Endothelial cell of umbilical vein (primary cell): ENCODE measurements around the gene NUTM2B. TPM values are rescaled to one million over a fixed set of nuclear protein-coding genes. Genes with fewer than 3 reads are reported as not detected.
"Not testable (repeated sequence)": the region's sequence is repeated elsewhere in the genome, so short reads cannot be mapped to it uniquely, and the experiment has no call there.

Experiments
- BruUV-seq: library from RNA; stranded (reverse); fragments of 400-500 nt; replicated peaks from 2 replicates; lab custom pipeline; 2021; lab: Mats Ljungman, UMichigan
- CTCF ChIA-PET: fragments of 300-600, 350-600 bp; sonication (Branson Sonifier 250); formaldehyde crosslinking; loops from one replicate; lab custom pipeline; 2021; ENCODE audit warnings: antibody characterized with exemption, inconsistent platforms; lab: Charles Lee
- POLR2A ChIA-PET: fragments of 300-600, 350-600 bp; sonication (Branson Sonifier 250); formaldehyde crosslinking; loops from one replicate; lab custom pipeline; 2021; ENCODE audit warnings: antibody characterized with exemption, inconsistent platforms; lab: Charles Lee
- DNase-seq: peaks from one replicate; pipeline ENCODE4 v3.0.0-alpha.2; 2011; ENCODE audit warnings: low read depth, low spot score
- FAIRE-seq: peaks from 2 replicates; lab custom pipeline; 2011; peaks lifted over from hg19 to GRCh38; lab: Jason Lieb, UNC
- H2AFZ ChIP-seq: 2 replicates; pipeline ENCODE4 v1.6.0; 2012; ENCODE audit warnings: low read depth, low read length, control low read depth, inconsistent platforms
- H3K27ac ChIP-seq: 2 replicates; pipeline ENCODE4 v1.5.1; 2011; ENCODE audit warnings: low read depth, mild to moderate bottlenecking, control low read depth, low read length, moderate library complexity; ENCODE audit not compliant: insufficient read depth
- H3K27me3 ChIP-seq, 2 experiments: 2 replicates each; pipeline versions ENCODE4 v1.6.0 to v1.6.1; 2011; ENCODE audit warnings: low read length in 2 of 2, mixed read lengths in 1 of 2; ENCODE audit not compliant: control insufficient read depth in 2 of 2, insufficient read depth in 2 of 2
- H3K36me3 ChIP-seq, 2 experiments: 2 replicates in 1 of 2; 3 replicates in 1 of 2; pipeline ENCODE4 v1.5.1; 2011; ENCODE audit warnings: low read length in 2 of 2, mild to moderate bottlenecking in 1 of 2, moderate library complexity in 1 of 2; ENCODE audit not compliant: control insufficient read depth in 2 of 2, insufficient read depth in 2 of 2; ENCODE audit errors: extremely low read depth in 1 of 2
- H3K4me1 ChIP-seq: 3 replicates; pipeline ENCODE4 v1.5.1; 2011; ENCODE audit warnings: mild to moderate bottlenecking, low read length; ENCODE audit not compliant: control insufficient read depth, insufficient read depth; ENCODE audit errors: extremely low read depth
- H3K4me2 ChIP-seq: 2 replicates; pipeline ENCODE4 v1.6.1; 2011; ENCODE audit warnings: low read length, control low read depth, mixed read lengths; ENCODE audit not compliant: insufficient read depth
- H3K4me3 ChIP-seq, 3 experiments: fragments of 200-600 bp in 1 of 3; sonication (generic), shearing (Covaris generic) in 1 of 3; replicated peaks in 1 of 3; 2 replicates each; pipeline ENCODE4 v1.5.1; 2011 to 2016; ENCODE audit warnings: control low read depth in 3 of 3, low read length in 3 of 3, mild to moderate bottlenecking in 2 of 3, inconsistent platforms in 1 of 3, low read depth in 1 of 3, moderate library complexity in 1 of 3; ENCODE audit not compliant: insufficient read depth in 1 of 3
- H3K79me2 ChIP-seq: 2 replicates; pipeline ENCODE4 v1.6.0; 2012; ENCODE audit warnings: low read length, inconsistent platforms; ENCODE audit not compliant: control insufficient read depth, insufficient read depth
- H3K9ac ChIP-seq: replicated peaks from 2 replicates; pipeline ENCODE3; 2011; ENCODE audit warnings: low read length, control low read depth; ENCODE audit not compliant: insufficient read depth; ENCODE audit errors: extremely low read depth
- H3K9me1 ChIP-seq: replicated peaks from 3 replicates; pipeline ENCODE4 v1.6.0; 2011; ENCODE audit warnings: mild to moderate bottlenecking, low read length; ENCODE audit not compliant: control insufficient read depth, insufficient read depth; ENCODE audit errors: extremely low read depth
- H3K9me3 ChIP-seq: replicated peaks from 2 replicates; pipeline ENCODE4 v1.5.1; 2012; ENCODE audit warnings: low read length, inconsistent platforms; ENCODE audit not compliant: control insufficient read depth, insufficient read depth
- H4K20me1 ChIP-seq: replicated peaks from 2 replicates; pipeline ENCODE3; 2011; ENCODE audit warnings: mild to moderate bottlenecking, low read length; ENCODE audit not compliant: control insufficient read depth, insufficient read depth; ENCODE audit errors: extremely low read depth
- dilution Hi-C: fragments of 300-500 bp; cut with MboI; formaldehyde crosslinking; loops from one replicate; pipeline ENCODE4 v1.15.0; 2019; ENCODE audit warnings: low sequenced_read_pairs; ENCODE audit not compliant: extremely low pct_ligation_motif_present
- intact Hi-C: fragments of 100-400 bp; cut with micrococcal nuclease; formaldehyde crosslinking; loops from one replicate; pipeline ENCODE4 v1.10.0; 2022
- polyA plus RNA-seq, 4 experiments: library from polyadenylated mRNA; depleted of rRNA in 3 of 4; stranded (reverse) in 3 of 4; unstranded in 1 of 4; fragments of >200 nt; gene quantifications; 2 replicates each; pipeline versions ENCODE4 v1.2.1 to v1.2.3, GENCODE V29; 2011 to 2012; ENCODE audit warnings: missing spikeins in 1 of 4
- total RNA-seq: library from RNA; stranded (reverse); gene quantifications from 2 replicates; pipeline ENCODE4 v1.2.3, GENCODE V29; 2021

NUTM2B gene
- total and polyA plus RNA-seq, 2 donors (not counting 3 experiments of a cell fraction or from before 2014, with no cell fraction given), result 0.35 to 0.86 TPM

DNA sequence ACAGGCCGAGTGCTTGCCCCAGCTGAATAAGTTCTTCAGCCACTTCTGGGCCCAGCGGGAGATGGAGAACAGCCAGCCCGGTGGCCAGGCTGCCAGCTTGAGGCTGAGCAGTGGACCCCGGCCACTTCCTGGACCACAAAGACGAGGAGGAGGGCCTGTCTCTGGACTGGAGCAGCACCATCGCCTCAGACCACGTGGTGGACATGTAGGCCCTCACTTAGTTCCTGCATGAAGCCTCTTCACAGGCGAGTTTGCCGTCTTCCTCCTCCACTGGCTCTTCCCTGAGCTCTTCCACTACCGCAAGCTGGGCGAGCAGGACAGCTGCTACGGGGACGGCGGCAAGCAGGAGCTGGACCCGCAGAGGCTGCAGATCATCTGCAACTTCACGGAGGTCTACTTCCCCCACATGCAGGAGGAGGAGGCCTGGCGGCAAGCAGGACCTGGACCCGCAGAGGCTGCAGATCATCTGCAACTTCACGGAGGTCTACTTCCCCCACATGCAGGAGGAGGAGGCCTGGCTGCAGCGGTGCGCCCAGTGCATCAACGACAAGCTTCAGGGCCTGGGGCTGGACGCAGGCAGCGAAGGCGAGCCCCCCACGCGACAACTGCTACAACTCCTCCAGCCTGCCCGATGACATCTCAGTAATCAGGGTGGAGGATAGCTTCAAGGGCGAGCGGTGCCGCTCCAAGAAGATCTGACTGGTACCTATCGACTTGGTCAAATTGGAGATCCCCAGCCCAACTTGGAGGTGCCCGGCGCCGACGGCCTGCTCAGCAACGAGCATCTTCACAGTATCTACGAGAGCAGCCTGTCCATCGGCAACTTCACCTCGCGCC is 18.9 kb upstream of the NUTM2B start:
- CTCF ChIA-PET, H3K27me3 ChIP-seq, dilution Hi-C loops, H3K9ac ChIP-seq, H2AFZ ChIP-seq, H3K79me2 ChIP-seq, DNase-seq, POLR2A ChIA-PET, H3K4me1 ChIP-seq, H3K27ac ChIP-seq, H3K4me3 ChIP-seq, BruUV-seq, intact Hi-C loops, H4K20me1 ChIP-seq, H3K9me1 ChIP-seq, H3K36me3 ChIP-seq, FAIRE-seq, H3K9me3 ChIP-seq, H3K4me2 ChIP-seq: not testable (repeated sequence)

DNA sequence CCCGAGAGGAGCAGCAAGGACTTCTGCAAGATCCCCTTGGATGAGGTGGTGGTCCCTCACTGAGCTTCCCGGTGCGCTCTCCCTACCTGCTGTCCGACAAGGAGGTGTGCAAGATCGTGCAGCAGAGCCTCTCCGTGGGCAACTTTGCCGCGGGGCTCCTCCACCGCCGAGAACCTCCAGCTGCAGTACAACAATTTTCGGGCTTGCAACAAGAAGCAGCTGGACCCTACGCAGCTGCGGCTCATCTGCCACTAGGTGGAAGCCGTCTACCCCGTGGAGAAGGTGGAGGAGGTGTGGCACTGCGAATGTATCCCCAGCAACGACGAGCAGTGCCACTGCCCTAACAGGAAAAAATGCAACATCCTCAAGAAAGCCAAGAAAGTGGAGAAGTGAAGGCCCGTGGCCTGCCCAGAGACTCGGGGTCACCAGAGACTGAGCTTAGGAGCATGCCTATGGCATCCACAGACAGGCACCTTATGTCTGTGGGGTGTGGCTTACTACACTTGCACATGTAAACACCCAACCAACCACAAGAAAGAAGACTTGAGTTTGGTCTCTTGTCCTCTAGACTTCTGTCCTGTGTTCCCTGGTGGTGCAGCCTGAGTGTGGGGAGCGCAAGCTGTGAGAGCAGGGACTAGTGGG is 17.9 kb upstream of the NUTM2B start:
- H3K79me2 ChIP-seq, H3K27ac ChIP-seq, BruUV-seq, H3K9me1 ChIP-seq, POLR2A ChIA-PET, H3K27me3 ChIP-seq, H3K4me3 ChIP-seq, intact Hi-C loops, FAIRE-seq, dilution Hi-C loops, H4K20me1 ChIP-seq, DNase-seq, H3K4me2 ChIP-seq, H3K36me3 ChIP-seq, H3K9me3 ChIP-seq, H3K9ac ChIP-seq, CTCF ChIA-PET, H3K4me1 ChIP-seq, H2AFZ ChIP-seq: not testable (repeated sequence)

- H4K20me1 ChIP-seq, H3K4me2 ChIP-seq, POLR2A ChIA-PET, H3K36me3 ChIP-seq, H3K27ac ChIP-seq, H3K4me1 ChIP-seq, H3K9me3 ChIP-seq, H3K9me1 ChIP-seq, H2AFZ ChIP-seq, intact Hi-C loops, DNase-seq, BruUV-seq, FAIRE-seq, H3K27me3 ChIP-seq, H3K4me3 ChIP-seq, dilution Hi-C loops, CTCF ChIA-PET, H3K79me2 ChIP-seq, H3K9ac ChIP-seq: not testable (repeated sequence)
Measured at GRCh38 chr10:79686595-79686994, 16.4 kb upstream of the NUTM2B start.
